Left lung (tissue), 10 donors: ENCODE data around the gene TNNT2. TPM values are rescaled to one million over a fixed set of nuclear protein-coding genes. Genes with fewer than 3 reads are reported as not detected.
A peak's percentile ranks its signal among the peaks of the same experiment; 100 is the strongest.

ENCODE experiments used
- ATAC-seq: fragments of 200-7000 bp; cut with Tn5 transposase; one replicate; pipeline ENCODE4 v1.9.1; 2020; ENCODE audit warnings: moderate library complexity
- DNase-seq, 4 donors: peaks; one replicate each; pipeline ENCODE4 v3.0.0-alpha.2; 2013 to 2020
- H3K27ac ChIP-seq, 2 donors: fragments of 200-600 bp; sonication (generic) in 1 of 2; one replicate each; pipeline versions ENCODE4 v1.5.0 to v1.8.0; 2020 to 2021
- H3K27me3 ChIP-seq, 2 donors: fragments of 200-600 bp; sonication (generic) in 1 of 2; one replicate each; pipeline versions ENCODE4 v1.5.0 to v1.8.0; 2020 to 2021
- H3K36me3 ChIP-seq, 2 donors: fragments of 200-600 bp; sonication (generic) in 1 of 2; one replicate each; pipeline versions ENCODE4 v1.5.0 to v1.8.0; 2020 to 2021
- H3K4me1 ChIP-seq, 2 donors: fragments of 200-600 bp; one replicate each; pipeline ENCODE4 v1.8.0; 2021
- H3K4me3 ChIP-seq, 2 donors: fragments of 200-600 bp; sonication (generic) in 1 of 2; one replicate each; pipeline versions ENCODE4 v1.5.0 to v1.8.0; 2020 to 2021; ENCODE audit warnings: mild to moderate bottlenecking in 1 of 2
- H3K9me3 ChIP-seq, 2 donors: fragments of 200-600 bp; sonication (generic) in 1 of 2; one replicate each; pipeline versions ENCODE4 v1.5.0 to v1.8.0; 2020 to 2021
- CTCF ChIP-seq, 2 donors: fragments of 200-600 bp; sonication (generic) in 1 of 2; IDR thresholded peaks; one replicate each; pipeline versions ENCODE4 v1.5.0 to v1.8.0; 2021; ENCODE audit warnings: antibody characterized with exemption in 2 of 2
- intact Hi-C, 2 donors: fragments of 100-400 bp; cut with DNase I; formaldehyde crosslinking; loops; one replicate each; pipeline versions ENCODE4 v1.11.2 to v1.14.2; 2022
- polyA plus RNA-seq, 6 donors: library from polyadenylated mRNA; unstranded; fragments of 120-200 nt; gene quantifications; one replicate each; pipeline ENCODE4 v1.2.1, GENCODE V29; 2013; ENCODE audit not compliant: insufficient read length in 6 of 6
- total RNA-seq, 2 donors: library from RNA; stranded (reverse); fragmentation: NEBNext Ultra II Directional; extraction: Animal tissue kit (Norgen Biotek cat#: 25700); gene quantifications; one replicate each; pipeline ENCODE4 v1.2.1, GENCODE V29; 2021
- donor health status: DM: no; HTN: yes; CAD: no.
- donor health status: DM: no; HTN: no; CAD: no.

TNNT2 gene
- total and polyA plus RNA-seq, 8 donors: 3.2 to 6.5 (median 5.1) TPM

- no peak overlapping the region for H3K4me3 ChIP-seq
- H3K36me3 ChIP-seq: no peaks in the 10 kb centered on the region
- no peak for TF ChIP-seq CTCF (IDR thresholded peaks at IDR 0.05)
- no peaks in the 10 kb centered on the region for H3K9me3 ChIP-seq
- no peak overlapping the region for H3K27ac ChIP-seq
- peaks cover 0 to 12% of the 10 kb centered on the region in 2 donors for H3K27me3 ChIP-seq
- no peaks in the 10 kb centered on the region for H3K4me1 ChIP-seq
- ATAC-seq (no peak), DNase-seq (peak in 1 of 4 donors; percentile 51)
- intact Hi-C loops: no loop called here
Observed at GRCh38 chr1:201366696-201367095, 10.8 kb downstream of the TNNT2 start.

DNA sequence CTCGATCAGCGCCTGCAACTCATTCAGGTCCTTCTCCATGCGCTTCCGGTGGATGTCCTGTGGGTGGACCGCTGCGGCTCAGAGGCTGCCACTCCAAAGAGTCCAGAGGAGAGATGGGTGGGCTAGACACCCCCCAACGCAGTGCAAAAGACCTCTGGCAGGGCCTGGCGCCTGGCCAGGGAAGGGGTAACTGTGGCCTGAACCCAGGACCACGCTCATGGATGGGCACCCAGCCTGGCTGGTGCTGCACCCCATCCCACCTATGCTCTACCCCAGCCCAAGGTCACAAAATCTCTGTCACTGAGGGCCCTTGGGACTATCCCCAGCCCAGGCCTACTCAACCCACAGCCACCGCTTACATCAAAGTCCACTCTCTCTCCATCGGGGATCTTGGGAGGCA, 12.2 kb downstream of the TNNT2 start:
- Histone ChIP-seq H3K27me3 (peaks cover 0 to 5% of the 10 kb centered on the region in 2 donors), H3K36me3 (no peaks in the 10 kb centered on the region), H3K9me3 (no peaks in the 10 kb centered on the region), H3K27ac (no peak overlapping the region), H3K4me3 (no peak overlapping the region), H3K4me1 (no peaks in the 10 kb centered on the region)
- peak in 1 of 4 donors; percentile 61 for DNase-seq
- no peak for ATAC-seq
- TF ChIP-seq CTCF (IDR thresholded peaks at IDR 0.05): no peak
- intact Hi-C loops: no loop called here

- Histone ChIP-seq H3K4me1 (no peaks in the 10 kb centered on the region), H3K36me3 (no peaks in the 10 kb centered on the region), H3K27me3 (peaks cover 0 to 5% of the 10 kb centered on the region in 2 donors), H3K9me3 (no peaks in the 10 kb centered on the region), H3K27ac (no peak overlapping the region), H3K4me3 (no peak overlapping the region)
- intact Hi-C loops: loop anchor here in 1 of 2 donors (5.0 kb wide), 1 partner anchor 107 kb away; no protein-coding TSS in a partner anchor
- DNase-seq: peak in 1 of 4 donors; percentile 26
- no peak for ATAC-seq
- no peak for TF ChIP-seq CTCF (IDR thresholded peaks at IDR 0.05)
Observed at GRCh38 chr1:201364808-201365105, 12.7 kb downstream of the TNNT2 start.

DNA sequence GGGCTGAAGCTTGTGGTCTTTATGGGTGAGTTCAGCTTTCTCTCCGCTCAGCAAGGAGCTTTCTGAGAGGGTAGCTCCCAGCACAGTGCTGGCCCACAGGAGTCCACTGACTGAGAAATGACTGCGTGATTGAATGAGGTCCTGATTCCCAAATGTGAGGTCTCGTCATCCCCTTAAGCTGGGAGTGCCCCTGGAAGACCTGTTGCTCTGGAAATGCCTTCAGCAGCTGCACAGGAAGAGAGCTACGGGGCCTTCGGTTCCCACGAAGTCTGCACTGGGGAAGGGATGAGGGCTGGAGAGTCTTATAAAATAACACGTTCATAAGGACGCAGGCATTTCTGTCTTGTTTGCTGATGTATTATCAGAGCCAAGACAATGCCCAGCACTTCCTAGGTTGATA, 14.0 kb downstream of the TNNT2 start:
- Histone ChIP-seq H3K36me3 (no peaks in the 10 kb centered on the region), H3K27ac (no peak overlapping the region), H3K9me3 (no peaks in the 10 kb centered on the region), H3K27me3 (no peaks in the 10 kb centered on the region), H3K4me3 (no peak overlapping the region), H3K4me1 (no peaks in the 10 kb centered on the region)
- intact Hi-C loops: loop anchor here in 1 of 2 donors (5.0 kb wide), 1 partner anchor 106 kb away; no protein-coding TSS in a partner anchor
- TF ChIP-seq CTCF (IDR thresholded peaks at IDR 0.05): no peak
- no peak for ATAC-seq
- DNase-seq: peak in 1 of 4 donors; percentile 3

GRCh38 chr1:201362906-201363305, 14.6 kb downstream of the TNNT2 start:
- no peak for ATAC-seq
- no peak for TF ChIP-seq CTCF (IDR thresholded peaks at IDR 0.05)
- no peak overlapping the region for H3K4me3 ChIP-seq
- DNase-seq: peak in 1 of 4 donors; percentile 31
- no peaks in the 10 kb centered on the region for H3K4me1 ChIP-seq
- no peaks in the 10 kb centered on the region for H3K9me3 ChIP-seq
- intact Hi-C loops: loop anchor here in 1 of 2 donors (5.0 kb wide), 1 partner anchor 106 kb away; no protein-coding TSS in a partner anchor
- H3K36me3 ChIP-seq: no peaks in the 10 kb centered on the region
- no peaks in the 10 kb centered on the region for H3K27me3 ChIP-seq
- no peak overlapping the region for H3K27ac ChIP-seq
